ENCODE results near the gene SHROOM3. TPM values are rescaled to one million over a fixed set of nuclear protein-coding genes. Genes with fewer than 3 reads are reported as not detected.

Gene SHROOM3
- total and polyA plus RNA-seq, 2 of the 13 experiments (the other 11 are each of a cell fraction or from before 2014, with no cell fraction given): 0.01 TPM; not detected in 1

DNA sequence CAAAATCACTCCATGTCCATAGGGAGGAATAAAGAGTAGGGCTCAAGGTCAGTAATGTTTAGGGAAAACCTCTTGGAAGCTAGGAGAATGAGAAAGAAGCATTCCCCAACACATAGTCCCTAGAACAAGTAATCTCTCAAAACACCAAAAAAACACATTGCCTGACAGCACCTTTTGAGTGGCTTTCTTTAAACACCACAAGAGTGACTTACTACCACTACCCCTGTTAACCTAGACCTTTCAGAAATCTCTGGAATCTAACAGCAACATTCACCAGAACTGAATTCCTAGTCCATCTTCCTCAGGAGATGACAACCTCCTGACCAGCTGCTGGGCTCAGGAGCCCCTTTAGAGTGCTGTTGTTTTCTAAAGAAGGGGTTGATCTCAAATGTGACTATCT is 320.7 kb downstream of the SHROOM3 start:
- H3K4me2 ChIP-seq (ENCODE audit: low read depth, low read length): no peak overlapping the region
- ATAC-seq (no peak), FAIRE-seq (no peak), DNase-seq (ENCODE audit: low spot score) (no peak)
- no peaks in the 10 kb centered on the region for H3K9me3 ChIP-seq (ENCODE audit: low read length)
- POLR2A ChIA-PET: no interaction called here
- no peak overlapping the region for H3K9ac ChIP-seq (ENCODE audit: insufficient read depth, low read depth, low read length)
- no peak overlapping the region for H3K27ac ChIP-seq (ENCODE audit: extremely low read length, insufficient read depth, low read length)
- TF ChIP-seq, protein P1, sequence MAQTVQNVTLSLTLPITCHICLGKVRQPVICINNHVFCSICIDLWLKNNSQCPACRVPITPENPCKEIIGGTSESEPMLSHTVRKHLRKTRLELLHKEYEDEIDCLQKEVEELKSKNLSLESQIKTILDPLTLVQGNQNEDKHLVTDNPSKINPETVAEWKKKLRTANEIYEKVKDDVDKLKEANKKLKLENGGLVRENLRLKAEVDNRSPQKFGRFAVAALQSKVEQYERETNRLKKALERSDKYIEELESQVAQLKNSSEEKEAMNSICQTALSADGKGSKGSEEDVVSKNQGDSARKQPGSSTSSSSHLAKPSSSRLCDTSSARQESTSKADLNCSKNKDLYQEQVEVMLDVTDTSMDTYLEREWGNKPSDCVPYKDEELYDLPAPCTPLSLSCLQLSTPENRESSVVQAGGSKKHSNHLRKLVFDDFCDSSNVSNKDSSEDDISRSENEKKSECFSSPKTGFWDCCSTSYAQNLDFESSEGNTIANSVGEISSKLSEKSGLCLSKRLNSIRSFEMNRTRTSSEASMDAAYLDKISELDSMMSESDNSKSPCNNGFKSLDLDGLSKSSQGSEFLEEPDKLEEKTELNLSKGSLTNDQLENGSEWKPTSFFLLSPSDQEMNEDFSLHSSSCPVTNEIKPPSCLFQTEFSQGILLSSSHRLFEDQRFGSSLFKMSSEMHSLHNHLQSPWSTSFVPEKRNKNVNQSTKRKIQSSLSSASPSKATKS (CRISPR knock-in tag; IDR thresholded peaks at IDR 0.05): no peak
- TF ChIP-seq TCF7 (IDR thresholded peaks at IDR 0.05; ENCODE audit: low read depth) (no peak), PPARG (CRISPR knock-in tag; conservative IDR thresholded peaks at IDR 0.05) (no peak), ZBTB14 (CRISPR knock-in tag; IDR thresholded peaks at IDR 0.05) (no peak), ZNF781 (CRISPR knock-in tag; IDR thresholded peaks at IDR 0.05; ENCODE audit: borderline replicate concordance, not compliant biosample characterization) (no peak), ZNF782 (CRISPR knock-in tag; IDR thresholded peaks at IDR 0.05; ENCODE audit: borderline replicate concordance) (no peak), ZNF644 (CRISPR knock-in tag; IDR thresholded peaks at IDR 0.05; ENCODE audit: low read depth) (no peak), ZNF563 (CRISPR knock-in tag; IDR thresholded peaks at IDR 0.05) (no peak), MXD3 (CRISPR knock-in tag; IDR thresholded peaks at IDR 0.05) (no peak), PHB2 (IDR thresholded peaks at IDR 0.05; ENCODE audit: partially characterized antibody) (no peak), ZNF124 (CRISPR knock-in tag; IDR thresholded peaks at IDR 0.05) (no peak), TSC22D2 (CRISPR knock-in tag; IDR thresholded peaks at IDR 0.05; ENCODE audit: borderline replicate concordance) (no peak), SMARCC2 (IDR thresholded peaks at IDR 0.05) (no peak), ZNF101 (CRISPR knock-in tag; IDR thresholded peaks at IDR 0.05; ENCODE audit: borderline replicate concordance, low read depth) (no peak)
- TF ChIP-seq, protein P2, sequence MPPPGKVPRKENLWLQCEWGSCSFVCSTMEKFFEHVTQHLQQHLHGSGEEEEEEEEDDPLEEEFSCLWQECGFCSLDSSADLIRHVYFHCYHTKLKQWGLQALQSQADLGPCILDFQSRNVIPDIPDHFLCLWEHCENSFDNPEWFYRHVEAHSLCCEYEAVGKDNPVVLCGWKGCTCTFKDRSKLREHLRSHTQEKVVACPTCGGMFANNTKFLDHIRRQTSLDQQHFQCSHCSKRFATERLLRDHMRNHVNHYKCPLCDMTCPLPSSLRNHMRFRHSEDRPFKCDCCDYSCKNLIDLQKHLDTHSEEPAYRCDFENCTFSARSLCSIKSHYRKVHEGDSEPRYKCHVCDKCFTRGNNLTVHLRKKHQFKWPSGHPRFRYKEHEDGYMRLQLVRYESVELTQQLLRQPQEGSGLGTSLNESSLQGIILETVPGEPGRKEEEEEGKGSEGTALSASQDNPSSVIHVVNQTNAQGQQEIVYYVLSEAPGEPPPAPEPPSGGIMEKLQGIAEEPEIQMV (CRISPR knock-in tag; IDR thresholded peaks at IDR 0.05; ENCODE audit: low read depth): no peak
- TF ChIP-seq, protein P3, sequence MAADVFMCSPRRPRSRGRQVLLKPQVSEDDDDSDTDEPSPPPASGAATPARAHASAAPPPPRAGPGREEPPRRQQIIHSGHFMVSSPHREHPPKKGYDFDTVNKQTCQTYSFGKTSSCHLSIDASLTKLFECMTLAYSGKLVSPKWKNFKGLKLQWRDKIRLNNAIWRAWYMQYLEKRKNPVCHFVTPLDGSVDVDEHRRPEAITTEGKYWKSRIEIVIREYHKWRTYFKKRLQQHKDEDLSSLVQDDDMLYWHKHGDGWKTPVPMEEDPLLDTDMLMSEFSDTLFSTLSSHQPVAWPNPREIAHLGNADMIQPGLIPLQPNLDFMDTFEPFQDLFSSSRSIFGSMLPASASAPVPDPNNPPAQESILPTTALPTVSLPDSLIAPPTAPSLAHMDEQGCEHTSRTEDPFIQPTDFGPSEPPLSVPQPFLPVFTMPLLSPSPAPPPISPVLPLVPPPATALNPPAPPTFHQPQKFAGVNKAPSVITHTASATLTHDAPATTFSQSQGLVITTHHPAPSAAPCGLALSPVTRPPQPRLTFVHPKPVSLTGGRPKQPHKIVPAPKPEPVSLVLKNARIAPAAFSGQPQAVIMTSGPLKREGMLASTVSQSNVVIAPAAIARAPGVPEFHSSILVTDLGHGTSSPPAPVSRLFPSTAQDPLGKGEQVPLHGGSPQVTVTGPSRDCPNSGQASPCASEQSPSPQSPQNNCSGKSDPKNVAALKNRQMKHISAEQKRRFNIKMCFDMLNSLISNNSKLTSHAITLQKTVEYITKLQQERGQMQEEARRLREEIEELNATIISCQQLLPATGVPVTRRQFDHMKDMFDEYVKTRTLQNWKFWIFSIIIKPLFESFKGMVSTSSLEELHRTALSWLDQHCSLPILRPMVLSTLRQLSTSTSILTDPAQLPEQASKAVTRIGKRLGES (CRISPR knock-in tag; IDR thresholded peaks at IDR 0.05; ENCODE audit: borderline replicate concordance): no peak
- no peaks in the 10 kb centered on the region; a peak in 2 of 5 replicates for H3K27me3 ChIP-seq (ENCODE audit: control insufficient read depth in 1 of 2, insufficient read depth in 2 of 2, low read length in 2 of 2)
- H4K20me1 ChIP-seq (ENCODE audit: insufficient read depth, low read length): no peaks in the 10 kb centered on the region
- H3K36me3 ChIP-seq (replicated peaks in 1 of 2; ENCODE audit: control insufficient read depth in 1 of 2, insufficient read depth in 2 of 2, low read length in 2 of 2): no peaks in the 10 kb centered on the region
- CTCF ChIA-PET (ENCODE audit: low intra/inter-chr PET ratio, low total read pairs): interaction anchor here (1.6 kb wide), 1 partner anchor 245 kb away, joined by 4 read pairs; no protein-coding TSS in a partner anchor
- H3K79me2 ChIP-seq (ENCODE audit: insufficient read depth, low read length): no peaks in the 10 kb centered on the region
- H2AFZ ChIP-seq (ENCODE audit: low read length): no peak overlapping the region
- intact Hi-C loops (cut with micrococcal nuclease; ENCODE audit: unreplicated experiment): no loop called here
- H3K4me1 ChIP-seq (ENCODE audit: insufficient read depth, low read length): no peaks in the 10 kb centered on the region
- no TSS peak for BruUV-seq (replicated peaks)
- no peak overlapping the region for H3K4me3 ChIP-seq (replicated peaks in 1 of 3; ENCODE audit: insufficient read depth in 1 of 3, low read depth in 2 of 3, low read length in 3 of 3)
- in situ Hi-C loops (cut with HindIII; ENCODE audit: extremely low pct_ligation_motif_present, low pct_unique_long_range_greater_than_20kb): loop anchor here (5.0 kb wide), 1 partner anchor 323 kb away; no protein-coding TSS in a partner anchor

Data from HepG2 (cell line).